Body of pancreas (tissue), 4 donors: ENCODE data around the gene NGRN.

Experiments used
- POLR2A ChIP-seq, 3 donors: fragments of 450-650 bp; IDR thresholded peaks; one replicate each; pipeline ENCODE4 v1.6.1; 2016; ENCODE audit warnings: antibody characterized with exemption in 3 of 3, mild to moderate bottlenecking in 2 of 3
- TF ChIP-seq, protein P1 (sequence below), 7 experiments: fragments of 450-650 bp in 4 of 7; fragments of 200-600 bp in 3 of 7; sonication (generic) in 3 of 7; IDR thresholded peaks; one replicate each; pipeline ENCODE4 v1.5.1; 2016 to 2019; ENCODE audit warnings: antibody characterized with exemption in 7 of 7

DNA sequence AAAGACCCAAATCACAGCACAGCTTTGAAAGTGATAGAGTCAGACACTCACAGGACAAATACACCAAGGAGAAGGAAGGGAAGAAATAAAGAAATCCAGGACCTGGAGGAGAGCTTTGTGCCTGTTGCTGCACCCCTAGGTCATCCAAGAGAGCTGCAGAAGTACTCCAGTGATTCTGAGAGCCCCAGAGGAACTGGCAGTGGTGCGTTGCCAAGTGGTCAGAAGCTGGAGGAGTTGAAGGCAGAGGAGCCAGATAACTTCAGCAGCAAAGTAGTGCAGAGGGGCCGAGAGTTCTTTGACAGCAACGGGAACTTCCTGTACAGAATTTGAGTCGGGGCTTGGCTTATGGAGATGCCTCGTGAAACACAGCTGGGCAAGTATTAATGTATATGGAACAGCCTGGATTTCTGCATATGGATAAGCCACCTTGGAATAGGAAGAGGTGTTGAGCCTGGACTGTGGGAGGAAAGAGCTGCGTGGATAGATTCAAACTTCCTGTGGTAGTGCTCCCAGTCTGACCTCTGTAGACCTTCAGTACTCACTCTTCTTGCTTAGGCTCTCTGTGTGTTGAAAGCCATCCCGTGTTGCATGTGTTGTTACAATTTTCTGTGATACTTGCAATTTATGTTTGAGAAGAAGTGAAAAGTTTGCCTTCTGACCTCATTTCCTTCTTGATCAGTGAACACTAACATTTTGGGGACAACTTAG is 6.1 kb downstream of the NGRN start:
- TF ChIP-seq, protein P1, sequence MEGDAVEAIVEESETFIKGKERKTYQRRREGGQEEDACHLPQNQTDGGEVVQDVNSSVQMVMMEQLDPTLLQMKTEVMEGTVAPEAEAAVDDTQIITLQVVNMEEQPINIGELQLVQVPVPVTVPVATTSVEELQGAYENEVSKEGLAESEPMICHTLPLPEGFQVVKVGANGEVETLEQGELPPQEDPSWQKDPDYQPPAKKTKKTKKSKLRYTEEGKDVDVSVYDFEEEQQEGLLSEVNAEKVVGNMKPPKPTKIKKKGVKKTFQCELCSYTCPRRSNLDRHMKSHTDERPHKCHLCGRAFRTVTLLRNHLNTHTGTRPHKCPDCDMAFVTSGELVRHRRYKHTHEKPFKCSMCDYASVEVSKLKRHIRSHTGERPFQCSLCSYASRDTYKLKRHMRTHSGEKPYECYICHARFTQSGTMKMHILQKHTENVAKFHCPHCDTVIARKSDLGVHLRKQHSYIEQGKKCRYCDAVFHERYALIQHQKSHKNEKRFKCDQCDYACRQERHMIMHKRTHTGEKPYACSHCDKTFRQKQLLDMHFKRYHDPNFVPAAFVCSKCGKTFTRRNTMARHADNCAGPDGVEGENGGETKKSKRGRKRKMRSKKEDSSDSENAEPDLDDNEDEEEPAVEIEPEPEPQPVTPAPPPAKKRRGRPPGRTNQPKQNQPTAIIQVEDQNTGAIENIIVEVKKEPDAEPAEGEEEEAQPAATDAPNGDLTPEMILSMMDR (IDR thresholded peaks at IDR 0.05): no peak
- no peak for TF ChIP-seq POLR2A (IDR thresholded peaks at IDR 0.05)
